GM12872 (cell line): ENCODE data around the gene NPHS1.

Experiments used
- CTCF ChIP-seq: IDR thresholded peaks from 3 replicates; pipeline ENCODE4 v1.5.1; 2011; ENCODE audit warnings: low read depth, mild to moderate bottlenecking, low read length, moderate library complexity; ENCODE audit not compliant: insufficient read depth

NPHS1 gene

GRCh38 chr19:35885225-35885738 lies 33.0 kb upstream of the NPHS1 start:
- TF ChIP-seq CTCF, result no peak

- no peak for TF ChIP-seq CTCF
Measured at GRCh38 chr19:35883882-35884281, 31.6 kb upstream of the NPHS1 start.

- peak; percentile 43 for TF ChIP-seq CTCF
Measured at GRCh38 chr19:35882114-35882832, 30.0 kb upstream of the NPHS1 start.

- no peak for TF ChIP-seq CTCF
Measured at GRCh38 chr19:35879770-35880317, 27.5 kb upstream of the NPHS1 start.

GRCh38 chr19:35879068-35879467 lies 26.8 kb upstream of the NPHS1 start:
- TF ChIP-seq CTCF, result no peak

- no peak for TF ChIP-seq CTCF
Measured at GRCh38 chr19:35874392-35874930, 22.2 kb upstream of the NPHS1 start.

GRCh38 chr19:35872180-35872579 lies 19.9 kb upstream of the NPHS1 start:
- TF ChIP-seq CTCF, result no peak
